HuH-7.5 (cell line): ENCODE results near the gene IVNS1ABP.
"Not testable (repeated sequence)": the region's sequence is repeated elsewhere in the genome, so short reads cannot be mapped to it uniquely, and the experiment has no call there.

Experiments
- DNase-seq: peaks from one replicate; pipeline ENCODE4 v3.0.0; 2011; ENCODE audit warnings: low spot score

The IVNS1ABP gene

DNA sequence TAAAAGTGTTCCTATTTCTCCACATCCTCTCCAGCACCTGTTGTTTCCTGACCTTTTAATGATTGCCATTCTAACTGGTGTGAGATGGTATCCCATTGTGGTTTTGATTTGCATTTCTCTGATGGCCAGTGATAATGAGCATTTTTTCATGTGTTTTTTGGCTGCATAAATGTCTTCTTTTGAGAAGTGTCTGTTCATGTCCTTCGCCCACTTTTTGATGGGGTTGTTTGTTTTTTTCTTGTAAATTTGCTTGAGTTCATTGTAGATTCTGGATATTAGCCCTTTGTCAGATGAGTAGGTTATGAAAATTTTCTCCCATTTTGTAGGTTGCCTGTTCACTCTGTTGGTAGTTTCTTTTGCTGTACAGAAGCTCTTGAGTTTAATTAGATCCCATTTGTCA lies 64.6 kb downstream of the IVNS1ABP start:
- not testable (repeated sequence) for DNase-seq

DNA sequence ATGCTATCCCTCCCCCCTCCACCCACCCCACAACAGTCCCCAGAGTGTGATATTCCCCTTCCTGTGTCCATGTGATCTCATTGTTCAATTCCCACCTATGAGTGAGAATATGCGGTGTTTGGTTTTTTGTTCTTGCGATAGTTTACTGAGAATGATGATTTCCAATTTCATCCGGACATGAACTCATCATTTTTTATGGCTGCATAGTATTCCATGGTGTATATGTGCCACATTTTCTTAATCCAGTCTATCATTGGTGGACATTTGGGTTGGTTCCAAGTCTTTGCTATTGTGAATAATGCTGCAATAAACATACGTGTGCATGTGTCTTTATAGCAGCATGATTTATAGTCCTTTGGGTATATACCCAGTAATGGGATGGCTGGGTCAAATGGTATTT lies 65.1 kb downstream of the IVNS1ABP start:
- DNase-seq, result not testable (repeated sequence)

DNA sequence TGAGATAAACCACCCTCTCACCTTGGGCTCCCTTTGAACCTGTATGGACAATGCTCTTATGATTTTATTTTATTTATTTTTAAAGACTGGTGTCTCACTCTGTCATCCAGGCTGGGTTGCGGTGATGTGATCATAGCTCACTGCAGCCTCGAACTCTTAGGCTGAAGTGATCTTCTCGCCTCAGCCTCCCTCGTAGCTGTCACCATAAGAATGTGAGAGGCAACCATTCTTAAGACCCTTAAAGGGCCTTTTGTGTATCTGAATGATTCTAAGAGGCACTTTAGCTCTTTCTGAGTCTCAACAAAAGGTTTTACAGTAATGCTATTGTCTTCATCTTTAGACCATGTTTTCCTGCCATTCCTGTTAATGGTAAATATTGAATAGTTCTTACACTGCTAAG lies 67.0 kb downstream of the IVNS1ABP start:
- DNase-seq, result no peak

DNA sequence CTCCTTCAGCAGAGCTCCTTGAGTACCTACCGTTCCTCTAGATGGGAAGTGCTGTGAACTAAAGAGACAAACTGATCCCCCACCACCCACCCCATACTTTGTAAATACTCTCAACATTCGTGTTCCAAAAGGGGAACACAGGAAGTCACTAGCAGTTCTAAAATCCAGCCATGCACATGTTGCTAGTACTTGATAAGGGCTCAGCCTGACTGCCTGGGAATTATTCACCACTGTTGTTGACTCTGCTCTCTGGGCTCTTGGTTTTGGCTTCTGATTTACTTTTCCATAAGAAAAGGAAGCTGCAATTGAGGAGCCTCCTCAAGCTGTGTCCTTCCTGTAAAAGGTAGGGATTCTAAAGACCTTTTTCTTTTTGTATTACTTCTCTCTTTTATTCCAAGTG lies 67.5 kb downstream of the IVNS1ABP start:
- DNase-seq, result no peak
